Measurements from ENCODE around the gene MAN1A1.
A peak's percentile ranks its signal among the peaks of the same experiment; 100 is the strongest.
"Not testable (repeated sequence)": the region's sequence is repeated elsewhere in the genome, so short reads cannot be mapped to it uniquely, and the experiment has no call there.

Gene MAN1A1

DNA sequence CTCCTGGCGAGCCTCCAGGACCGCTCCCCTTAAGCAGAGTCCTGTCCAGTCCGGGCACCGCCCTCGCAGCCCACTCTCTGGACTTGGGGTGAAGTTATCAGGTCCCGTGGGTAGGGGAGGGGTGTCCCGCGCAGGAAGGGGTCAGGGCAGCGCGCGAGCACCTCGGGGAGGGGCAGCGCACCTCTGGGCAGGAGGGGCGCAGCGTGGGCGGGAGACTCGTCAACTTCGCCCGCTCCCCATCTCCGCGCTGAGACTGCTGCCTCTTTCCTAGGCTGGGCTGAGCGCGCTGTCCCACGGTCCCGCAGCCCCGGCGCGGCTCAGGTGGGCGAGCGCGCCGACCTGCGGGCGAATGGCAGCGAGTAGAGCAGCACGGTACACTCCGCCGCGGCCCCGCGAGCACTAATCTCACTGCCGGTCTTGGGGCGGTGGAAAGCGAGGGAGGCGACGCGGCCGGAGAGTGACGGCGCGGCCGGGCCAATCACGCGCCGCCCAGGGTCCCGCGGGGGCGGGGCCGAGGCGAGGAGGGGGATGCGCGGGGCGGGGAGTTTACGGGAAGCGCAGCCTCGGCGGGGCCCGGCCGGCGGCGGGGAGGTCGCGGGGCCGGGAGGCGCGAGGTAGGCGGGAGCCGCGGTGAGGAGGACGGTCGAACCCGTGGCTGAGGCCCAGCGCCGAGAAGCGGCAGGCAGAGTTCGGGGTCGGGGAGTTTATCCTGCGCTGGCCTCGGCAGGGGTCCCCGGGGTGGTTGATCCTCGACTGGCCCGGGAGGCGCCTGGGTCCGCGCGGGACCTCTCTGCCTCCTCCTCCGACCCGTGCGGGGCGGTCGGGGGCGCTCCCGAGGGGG is at the start of gene MAN1A1:
Gene MAN1A1, minus strand, starts transcription at position 401 of the 841 bp plus-strand sequence. CDS start 696 bp downstream, outside the sequence.
- DNase-seq: peak; percentile 96

- DNase-seq: no peak
Measured at GRCh38 chr6:119395192-119395591, 45.6 kb upstream of the MAN1A1 start.

- DNase-seq: no peak
Measured at GRCh38 chr6:119390247-119390793, 40.8 kb upstream of the MAN1A1 start.

- no peak for DNase-seq
Measured at GRCh38 chr6:119385994-119386393, 36.4 kb upstream of the MAN1A1 start.

DNA sequence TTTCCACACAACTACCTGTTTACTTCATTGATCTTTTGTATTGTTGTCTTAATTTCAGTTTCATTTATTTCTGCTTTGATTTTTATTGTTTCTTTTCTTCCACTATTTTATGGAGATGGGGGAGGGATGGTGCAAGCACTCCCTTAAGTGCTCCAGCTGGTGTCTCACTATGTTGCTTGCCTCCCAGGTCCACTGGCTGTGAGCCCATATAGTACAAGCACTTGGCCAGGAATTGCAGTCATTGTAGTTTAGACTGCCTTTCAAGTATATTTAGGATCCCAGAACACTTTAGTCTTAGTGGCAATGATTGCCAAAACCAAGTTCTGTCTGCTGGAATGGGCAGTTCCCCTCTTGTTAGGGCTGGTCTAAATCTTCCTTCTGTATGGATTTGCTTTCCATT is 34.9 kb upstream of the MAN1A1 start:
- no peak for DNase-seq

- no peak for DNase-seq
Measured at GRCh38 chr6:119379809-119380208, 30.2 kb upstream of the MAN1A1 start.

DNA sequence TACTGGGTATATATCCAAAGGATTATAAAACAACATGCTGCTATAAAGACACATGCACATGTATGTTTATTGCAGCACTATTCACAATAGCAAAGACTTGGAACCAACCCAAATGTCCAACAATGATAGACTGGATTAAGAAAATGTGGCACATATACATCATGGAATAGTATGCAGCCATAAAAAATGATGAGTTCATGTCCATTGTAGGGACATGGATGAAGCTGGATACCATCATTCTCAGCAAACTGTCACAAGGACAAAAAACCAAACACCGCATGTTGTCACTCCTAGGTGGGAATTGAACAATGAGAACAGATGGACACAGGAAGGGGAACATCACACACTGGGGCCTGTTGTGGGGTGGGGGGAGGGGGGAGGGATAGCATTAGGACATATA is 27.5 kb upstream of the MAN1A1 start:
- DNase-seq: not testable (repeated sequence)

DNA sequence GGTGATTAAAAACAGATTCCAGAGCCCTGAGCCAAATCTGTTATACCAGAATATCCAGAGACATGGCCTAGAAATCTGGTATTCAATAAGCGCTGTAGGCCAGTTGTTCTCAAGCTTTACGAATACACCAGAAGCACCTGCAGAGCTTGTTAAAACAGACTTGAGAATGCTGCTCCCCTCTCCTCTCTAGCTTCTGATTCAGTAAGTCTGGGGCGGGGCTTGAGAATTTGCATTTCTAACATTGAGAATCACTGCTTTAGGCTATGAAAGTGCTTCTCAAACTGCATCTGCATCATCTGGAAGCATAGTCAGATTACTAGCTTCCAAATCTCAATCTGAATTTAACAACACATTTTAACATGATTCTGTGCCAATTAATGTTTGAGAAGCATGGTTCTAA is 20.5 kb upstream of the MAN1A1 start:
- no peak for DNase-seq

- no peak for DNase-seq
Measured at GRCh38 chr6:119368921-119369320, 19.4 kb upstream of the MAN1A1 start.

DNA sequence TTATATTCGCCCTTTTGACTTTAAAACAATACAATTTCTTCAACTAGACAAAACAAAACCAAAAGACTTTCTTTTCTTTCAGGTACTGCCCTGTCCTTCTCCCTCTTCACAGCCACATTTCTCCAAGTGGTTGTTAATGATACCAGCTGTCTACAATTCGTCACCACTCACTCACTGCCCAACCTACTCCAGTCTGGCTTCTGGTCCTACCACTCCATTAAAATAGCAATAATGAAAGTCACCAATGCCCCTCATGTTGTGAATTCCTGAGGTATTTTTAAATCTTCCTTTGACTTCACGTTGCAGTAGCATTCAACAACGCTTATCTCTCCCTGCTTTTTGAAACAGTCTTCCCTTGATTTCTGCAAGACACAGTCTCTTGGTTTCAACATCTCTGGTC is 11.6 kb upstream of the MAN1A1 start:
- no peak for DNase-seq

GRCh38 chr6:119360262-119360915 is 10.8 kb upstream of the MAN1A1 start:
- no peak for DNase-seq

DNA sequence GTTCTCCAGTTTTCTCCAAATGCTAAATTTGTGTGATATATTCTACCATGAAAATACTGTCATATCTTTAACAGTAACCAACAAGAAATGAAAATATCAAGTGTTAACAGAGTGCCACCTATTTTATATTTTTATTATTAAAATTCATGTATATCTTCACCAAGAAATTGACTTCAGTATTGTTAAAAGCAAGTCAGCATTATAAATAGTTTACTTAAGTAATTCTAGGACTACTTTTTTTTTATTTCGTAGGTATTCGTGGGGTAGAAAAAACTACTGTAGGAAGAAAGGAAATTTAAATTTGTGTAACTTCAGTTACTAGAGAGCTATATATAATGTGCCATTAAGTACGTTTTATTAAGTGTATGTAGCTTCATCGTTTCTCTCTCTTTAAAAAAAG is 6.3 kb upstream of the MAN1A1 start:
- DNase-seq: no peak

DNA sequence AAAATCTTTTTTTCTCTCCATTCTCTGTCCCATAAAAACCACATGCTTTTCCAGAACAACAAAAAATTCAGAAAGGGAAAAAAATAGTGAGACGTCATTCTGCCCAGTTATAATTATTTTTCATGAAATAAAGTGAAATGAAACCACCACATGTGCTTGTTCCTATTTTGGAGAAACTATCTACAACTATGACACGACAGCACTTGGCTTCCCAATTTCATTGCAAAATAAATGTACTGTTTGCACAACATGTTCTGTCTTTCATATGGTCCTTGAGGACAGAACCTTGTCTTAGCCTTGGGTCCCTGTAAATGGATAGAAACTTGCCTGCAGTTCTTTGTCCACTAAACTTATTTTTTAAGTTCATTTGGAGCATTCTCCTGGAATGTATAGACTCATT is 5.6 kb upstream of the MAN1A1 start:
- no peak for DNase-seq

- DNase-seq: no peak
Measured at GRCh38 chr6:119353696-119354095, 4.1 kb upstream of the MAN1A1 start.

GRCh38 chr6:119352001-119352400 is 2.4 kb upstream of the MAN1A1 start:
- no peak for DNase-seq

DNA sequence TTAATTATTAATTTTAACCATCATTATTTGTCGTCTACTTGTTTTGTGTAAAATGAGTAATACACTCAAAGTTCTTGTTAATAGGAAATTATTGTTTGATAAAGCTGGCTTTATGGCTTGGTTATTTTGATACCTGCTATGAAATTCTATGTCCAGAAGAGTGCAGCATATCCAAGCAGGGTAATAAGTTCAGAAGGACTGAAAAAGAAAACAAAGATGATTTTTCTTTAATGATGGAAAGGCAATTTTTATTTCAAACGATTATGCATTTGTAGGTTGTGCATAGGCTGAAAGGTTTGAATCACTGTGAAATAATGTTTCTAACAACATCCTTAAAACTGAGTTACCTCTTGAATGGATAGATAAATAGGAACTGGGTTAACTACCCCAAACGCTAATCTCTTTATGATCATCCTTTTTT is 1.4 kb upstream of the MAN1A1 start:
- no peak for DNase-seq

- DNase-seq: no peak
Measured at GRCh38 chr6:119350202-119350951, 816 bp upstream of the MAN1A1 start.

DNA sequence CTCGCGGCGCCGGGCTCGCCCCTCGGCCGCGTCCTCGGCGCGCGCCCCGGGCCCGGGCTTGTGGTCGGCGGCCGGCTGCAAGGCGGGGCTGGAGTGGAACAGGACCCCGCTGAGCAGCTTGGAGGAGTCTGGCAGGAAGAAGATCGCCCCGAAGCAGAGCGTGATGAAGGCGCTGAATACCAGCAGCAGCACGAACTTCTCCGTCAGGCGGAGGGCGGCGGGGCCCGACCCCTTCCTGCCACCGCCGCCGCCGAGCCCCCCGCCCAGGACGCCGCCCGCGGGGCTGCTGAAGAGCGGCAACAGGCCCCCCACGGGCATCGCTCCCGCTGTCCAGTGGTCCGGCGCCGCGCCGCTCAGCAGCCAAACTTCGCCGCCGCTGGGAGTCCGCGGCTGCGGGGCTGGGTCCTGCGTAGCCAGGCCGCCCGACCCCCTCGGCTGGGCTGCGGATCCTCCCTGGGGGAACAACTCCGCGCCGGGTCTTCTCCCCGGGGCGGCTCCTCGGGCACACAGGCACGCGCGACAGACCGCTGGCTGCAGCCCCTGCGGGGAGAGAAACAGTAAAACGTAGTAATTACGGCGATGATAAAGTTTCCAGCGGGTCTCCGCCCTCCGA is 707 bp downstream of the MAN1A1 start:
- peak; percentile 78 for DNase-seq

DNA sequence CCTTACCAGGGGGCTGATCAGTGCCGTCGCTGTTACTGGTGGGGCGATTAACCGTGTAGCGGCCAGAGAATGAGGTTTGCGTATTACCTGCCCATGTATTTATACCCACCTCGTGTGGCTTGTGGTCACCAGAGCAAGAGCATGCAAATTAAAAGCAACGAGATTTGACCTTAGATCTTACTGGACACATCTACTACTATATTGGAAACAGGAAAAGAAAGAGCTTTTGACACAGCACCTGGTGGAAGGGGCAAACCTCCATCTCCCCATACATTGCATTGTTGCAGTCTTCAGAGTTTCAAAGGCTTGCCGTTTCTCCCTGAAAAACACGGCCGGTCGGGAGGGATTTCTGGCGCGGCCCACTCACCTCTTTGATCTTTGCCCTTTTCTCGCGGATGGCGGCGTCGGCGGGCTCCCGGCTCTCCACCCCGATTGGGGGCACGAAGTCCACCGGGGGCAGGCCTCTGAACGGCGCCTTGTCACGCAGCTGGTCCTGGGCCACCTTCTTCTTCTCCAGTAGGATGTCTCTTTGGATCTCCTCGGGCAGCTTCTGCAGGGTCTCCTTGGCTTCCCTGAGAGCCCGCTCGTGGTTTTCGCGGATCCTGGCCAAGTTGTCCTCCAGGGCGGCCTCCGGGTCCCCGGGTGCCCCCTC is 1.3 kb downstream of the MAN1A1 start:
- no peak for DNase-seq

DNA sequence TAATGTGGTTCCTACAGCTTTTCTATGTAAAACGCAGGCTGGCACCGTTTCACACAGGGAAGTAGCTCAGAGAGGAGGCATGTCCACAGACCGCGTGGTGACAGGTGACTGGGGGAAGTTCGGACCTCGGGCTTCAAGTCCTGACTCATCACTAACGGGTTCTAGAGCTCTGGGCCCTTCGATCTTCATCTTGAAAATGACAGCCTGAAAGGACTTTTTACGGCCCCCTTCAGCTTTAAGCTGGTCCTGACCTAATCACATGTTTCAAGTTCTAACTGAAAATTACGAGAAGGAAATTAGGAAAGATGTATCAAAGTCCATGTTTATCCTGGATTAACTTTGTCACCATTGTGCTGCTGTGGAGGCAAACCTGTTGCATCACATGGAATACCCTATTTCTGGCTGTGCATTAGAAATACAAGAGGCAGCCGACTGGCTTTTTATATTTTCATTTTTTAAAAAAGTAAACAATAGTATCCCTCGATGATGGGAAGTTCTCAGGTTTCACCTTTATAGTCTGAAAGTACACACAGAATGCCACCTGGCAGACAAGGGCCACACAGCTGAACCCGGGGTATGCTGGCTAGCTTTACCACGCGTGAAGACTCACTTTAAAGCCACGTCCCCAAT is 2.0 kb downstream of the MAN1A1 start:
- no peak for DNase-seq

GRCh38 chr6:119346936-119347335 is 2.6 kb downstream of the MAN1A1 start:
- DNase-seq: no peak

DNA sequence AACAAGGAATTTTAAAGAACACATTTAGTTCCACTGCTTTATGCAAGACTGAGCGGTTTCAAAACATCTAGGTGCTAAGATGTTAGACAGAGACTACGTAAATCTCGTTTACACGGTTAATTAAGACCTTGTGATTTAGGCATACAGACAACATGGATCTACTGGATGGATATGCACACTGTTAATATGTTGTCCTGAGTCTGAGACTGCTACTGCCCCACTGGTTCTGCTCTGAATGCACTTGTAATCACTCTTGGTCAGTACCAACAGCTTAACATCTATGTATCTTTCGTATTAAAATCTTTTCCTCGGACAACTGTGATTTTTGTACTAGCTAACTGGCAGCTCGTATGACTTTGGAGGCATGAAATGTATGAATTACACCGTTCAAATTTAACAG is 3.1 kb downstream of the MAN1A1 start:
- DNase-seq: no peak

Data from right forelimb (tissue), 1 donor.